ENCODE results near the gene ZFP82.

ZFP82 gene

GRCh38 chr19:36418287-36419001, at the start of gene ZFP82:
ZFP82 (minus strand) TSS chr19:36418644; CDS start chr19:36409789, 8,855 bp downstream.
- DNase-seq (ENCODE audit: low read depth in 2 of 2, low spot score in 1 of 2), result peak; percentile 45 to 60

- no peak for DNase-seq (ENCODE audit: low read depth in 2 of 2, low spot score in 1 of 2)
These were observed 41.6 kb upstream of the ZFP82 start for GRCh38 chr19:36460046-36460445.

DNA sequence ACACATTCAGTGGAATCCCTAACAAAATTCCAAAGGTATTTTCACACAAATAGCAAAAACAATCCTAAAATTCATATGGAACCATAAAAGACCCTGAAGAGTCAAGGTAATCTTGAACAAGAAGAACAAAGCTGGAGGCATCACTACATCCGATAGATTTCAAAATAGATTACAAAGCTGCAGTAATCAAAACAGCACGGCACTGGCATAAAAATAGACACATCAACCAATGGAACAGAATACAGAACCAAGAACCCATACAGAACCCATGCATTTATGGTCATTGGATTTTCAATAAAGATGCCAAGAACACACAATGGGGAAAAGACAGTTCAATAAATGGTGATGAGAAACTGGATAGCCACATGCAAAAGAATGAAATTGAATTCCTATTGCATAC, 38.4 kb upstream of the ZFP82 start:
- DNase-seq (ENCODE audit: low read depth in 2 of 2, low spot score in 1 of 2), result no peak

GRCh38 chr19:36449059-36449670, 30.7 kb upstream of the ZFP82 start:
- no peak for DNase-seq (ENCODE audit: low read depth in 2 of 2, low spot score in 1 of 2)

DNA sequence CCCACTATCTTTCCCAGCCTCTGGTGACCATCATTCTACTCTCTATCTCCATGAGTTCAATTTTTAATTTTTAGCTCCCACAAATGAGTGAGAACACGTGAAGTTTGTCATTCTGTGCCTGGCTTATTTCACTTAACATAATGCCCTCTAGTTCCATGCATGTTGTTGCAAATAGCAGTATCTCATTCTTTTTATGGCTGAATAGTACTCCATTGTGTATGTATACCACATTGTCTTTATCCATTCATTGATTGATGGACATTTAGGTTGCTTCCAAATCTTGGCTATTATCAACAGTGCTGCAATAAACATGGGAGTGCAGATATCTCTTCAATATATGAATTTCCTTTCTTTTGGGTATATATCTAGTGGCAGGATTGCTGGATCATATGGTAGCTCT, 22.9 kb upstream of the ZFP82 start:
- no peak for DNase-seq (ENCODE audit: low read depth in 2 of 2, low spot score in 1 of 2)

DNA sequence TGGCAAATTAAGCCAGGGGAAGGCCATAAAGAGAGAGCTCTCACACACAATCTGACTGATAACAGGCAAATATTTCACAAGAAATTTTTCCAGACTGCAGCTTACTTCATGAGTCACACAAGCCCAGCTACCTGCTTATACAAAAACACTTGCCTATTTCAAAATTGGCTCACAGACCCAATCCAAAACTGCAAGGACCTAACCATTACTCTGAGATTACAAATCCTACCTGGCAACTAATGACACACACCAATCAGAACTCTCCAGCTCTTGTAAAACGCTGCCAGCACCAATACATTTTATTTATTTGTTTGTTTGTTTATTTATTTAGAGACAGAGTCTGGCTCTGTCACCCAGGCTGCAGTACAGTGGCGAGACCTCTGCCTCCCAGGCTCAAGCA, 18.1 kb upstream of the ZFP82 start:
- no peak for DNase-seq (ENCODE audit: low read depth in 2 of 2, low spot score in 1 of 2)

GRCh38 chr19:36423925-36424324, 5.5 kb upstream of the ZFP82 start:
- no peak for DNase-seq (ENCODE audit: low read depth in 2 of 2, low spot score in 1 of 2)

- no peak for DNase-seq (ENCODE audit: low read depth in 2 of 2, low spot score in 1 of 2)
These were observed 3.5 kb upstream of the ZFP82 start for GRCh38 chr19:36421749-36422481.

DNA sequence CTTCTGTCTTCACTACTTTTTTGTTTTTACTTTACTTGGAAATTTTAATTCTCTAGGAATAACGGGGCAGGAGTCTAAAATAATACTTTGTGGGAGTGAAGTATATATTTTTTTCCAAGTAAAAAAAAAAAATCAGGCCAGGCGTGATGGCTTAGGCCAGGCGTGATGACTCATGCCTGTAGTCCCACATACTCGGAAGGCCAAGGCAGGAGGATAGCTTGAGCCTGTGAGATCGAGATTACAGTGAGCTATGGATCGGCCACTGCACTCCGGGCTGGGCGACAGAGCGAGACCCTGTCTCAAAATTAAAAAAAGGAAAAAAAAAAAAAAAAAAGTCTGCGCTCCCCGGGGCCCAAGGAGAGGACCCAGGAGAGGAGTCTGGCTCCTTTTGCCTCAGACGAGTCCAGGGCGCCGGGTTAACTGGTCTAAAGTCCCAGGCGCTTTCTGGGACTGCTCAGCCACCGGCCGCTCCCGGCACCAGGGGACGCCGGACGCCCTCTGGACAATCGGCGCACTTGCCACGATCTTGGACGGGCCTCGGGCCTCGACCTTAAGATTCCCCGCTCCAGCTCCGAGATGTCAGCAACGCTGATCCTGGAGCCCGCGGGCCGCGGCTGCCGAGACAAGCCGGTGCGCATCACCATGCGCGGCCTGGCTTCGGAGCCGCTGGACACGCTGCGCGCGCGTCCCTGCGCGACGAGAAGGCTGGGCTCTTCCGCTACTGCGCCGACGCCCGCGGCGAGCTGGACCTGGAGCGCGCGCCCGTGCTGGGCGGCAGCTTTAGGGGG, 2.7 kb upstream of the ZFP82 start:
- no peak for DNase-seq (ENCODE audit: low read depth in 2 of 2, low spot score in 1 of 2)

DNA sequence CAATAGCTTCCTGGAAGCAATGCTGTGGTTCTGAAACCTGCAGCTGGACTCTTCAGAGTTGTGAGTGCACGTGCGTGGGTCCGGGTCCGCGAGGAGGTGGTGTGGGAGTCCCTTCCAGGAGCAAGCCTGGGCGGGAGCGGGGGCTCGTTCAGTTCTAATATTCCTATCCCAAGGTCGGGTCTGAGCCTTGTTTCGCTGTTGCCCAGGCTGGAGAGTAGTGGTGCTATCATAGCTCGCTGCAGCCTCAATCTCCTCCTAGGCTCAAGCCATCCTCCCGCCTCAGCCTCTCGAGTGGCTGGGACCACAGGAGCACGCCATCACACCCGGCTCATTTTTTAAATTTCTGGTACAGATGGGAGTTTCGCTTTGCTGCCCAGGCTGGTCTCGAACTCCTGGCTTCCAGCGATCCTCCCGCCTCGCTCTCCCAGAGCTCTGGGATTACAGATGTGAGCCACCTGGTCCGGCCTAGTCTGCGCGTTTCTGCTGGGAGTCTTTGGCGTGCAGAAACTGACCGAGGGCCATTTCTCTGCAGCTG, 625 bp downstream of the ZFP82 start:
- DNase-seq (ENCODE audit: low read depth in 2 of 2, low spot score in 1 of 2), result no peak

GRCh38 chr19:36409841-36410240, 8.6 kb downstream of the ZFP82 start:
- DNase-seq (ENCODE audit: low read depth in 2 of 2, low spot score in 1 of 2), result no peak

DNA sequence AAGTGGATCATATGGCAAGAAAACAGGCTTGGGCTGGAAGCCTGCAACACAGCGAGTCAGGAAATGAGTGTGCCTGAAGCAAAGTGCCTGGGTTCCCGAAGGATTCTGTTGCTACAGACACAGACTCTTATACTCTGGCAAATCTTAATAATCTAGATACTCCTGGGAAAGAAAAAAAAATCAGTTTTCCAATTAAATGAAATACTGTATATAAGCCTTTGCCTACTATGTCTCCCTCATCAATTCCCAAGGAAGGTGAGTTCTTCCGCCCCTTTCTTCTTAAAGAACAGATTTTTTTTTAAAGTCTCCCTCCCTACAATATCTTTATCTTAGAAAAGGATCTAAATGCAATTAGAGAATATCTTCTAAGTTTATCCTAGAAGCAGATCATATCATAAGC, 10.3 kb downstream of the ZFP82 start:
- no peak for DNase-seq (ENCODE audit: low read depth in 2 of 2, low spot score in 1 of 2)

GRCh38 chr19:36404498-36404897, 13.9 kb downstream of the ZFP82 start:
- DNase-seq (ENCODE audit: low read depth in 2 of 2, low spot score in 1 of 2), result no peak

- no peak for DNase-seq (ENCODE audit: low read depth in 2 of 2, low spot score in 1 of 2)
These were observed 17.0 kb downstream of the ZFP82 start for GRCh38 chr19:36401475-36401874.

DNA sequence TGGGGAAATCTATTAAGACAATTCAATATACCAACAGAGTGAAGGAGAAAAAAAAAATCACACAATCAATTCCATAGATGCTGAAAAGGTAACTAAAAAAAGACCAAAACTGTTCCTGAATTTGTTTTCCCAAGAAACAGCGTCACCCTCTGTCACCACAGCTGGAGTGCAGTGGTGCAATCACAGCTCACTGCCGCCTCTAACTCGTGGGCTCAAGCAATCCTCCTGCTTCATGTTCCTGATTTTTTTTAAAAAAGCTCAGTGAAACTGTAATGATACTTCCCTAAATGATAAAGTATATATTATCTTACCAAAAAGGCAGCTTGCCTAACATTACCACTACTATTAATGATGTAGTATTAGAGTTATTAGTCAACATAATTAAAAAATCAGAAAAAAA, 19.9 kb downstream of the ZFP82 start:
- DNase-seq (ENCODE audit: low read depth in 2 of 2, low spot score in 1 of 2), result no peak

- DNase-seq (ENCODE audit: low read depth in 2 of 2, low spot score in 1 of 2), result no peak
These were observed 25.3 kb downstream of the ZFP82 start for GRCh38 chr19:36392916-36393673.

DNA sequence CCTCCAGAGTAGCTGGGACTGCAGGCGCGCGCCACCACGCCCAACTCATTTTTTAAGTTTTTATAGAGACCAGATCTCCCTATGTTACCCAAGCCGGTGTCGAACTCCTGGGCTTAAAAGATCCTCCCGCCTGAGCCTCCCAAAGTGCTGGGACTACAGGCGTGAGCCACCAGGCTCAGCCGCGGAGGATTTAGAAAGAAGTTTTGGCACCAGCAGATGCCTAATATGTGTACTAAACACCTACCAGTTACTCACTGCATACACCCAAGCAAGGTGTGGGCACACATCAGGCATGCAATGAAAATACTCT, 39.0 kb downstream of the ZFP82 start:
- DNase-seq (ENCODE audit: low read depth in 2 of 2, low spot score in 1 of 2), result no peak

GRCh38 chr19:36378625-36379509, 39.6 kb downstream of the ZFP82 start, which contains the start of gene ZFP14:
ZFP14 (minus strand) TSS chr19:36379201; CDS start chr19:36367892, 11,309 bp downstream.
- DNase-seq (ENCODE audit: low read depth in 2 of 2, low spot score in 1 of 2), result peak; percentile 78 to 89

GRCh38 chr19:36377541-36378178, 40.8 kb downstream of the ZFP82 start:
- no peak for DNase-seq (ENCODE audit: low read depth in 2 of 2, low spot score in 1 of 2)

Measured in stimulated activated CD8-positive, alpha-beta memory T cell treated with anti-CD3 and anti-CD28 coated beads, Interleukin-4, amount 100 ng/mL, for 1 hour (primary cell).